Neural crest cell (in vitro differentiated cells): ENCODE data around the gene ACTR5. TPM values are rescaled to one million over a fixed set of nuclear protein-coding genes. Genes with fewer than 3 reads are reported as not detected.

Experiments
- DNase-seq: peaks from one replicate; pipeline ENCODE4 v3.0.0; 2021; ENCODE audit warnings: low read depth, mixed read lengths, low spot score
- H3K27ac Mint-ChIP-seq: one replicate; pipeline ENCODE4 v1.8.0; 2021; ENCODE audit warnings: mild to moderate bottlenecking, mixed read lengths; ENCODE audit not compliant: unreplicated experiment
- H3K27me3 Mint-ChIP-seq: 2 replicates; pipeline ENCODE4 v1.8.0; 2021; ENCODE audit warnings: low read depth, mild to moderate bottlenecking, mixed read lengths
- H3K36me3 Mint-ChIP-seq: 2 replicates; pipeline ENCODE4 v1.8.0; 2021; ENCODE audit warnings: low read depth, mild to moderate bottlenecking, mixed read lengths
- H3K4me1 Mint-ChIP-seq: 2 replicates; pipeline ENCODE4 v1.8.0; 2021; ENCODE audit warnings: mixed read lengths
- H3K4me3 Mint-ChIP-seq: one replicate; pipeline ENCODE4 v1.8.0; 2021; ENCODE audit warnings: mild to moderate bottlenecking, mixed read lengths
- H3K9me3 Mint-ChIP-seq: 2 replicates; pipeline ENCODE4 v1.8.0; 2021; ENCODE audit warnings: mixed read lengths
- total RNA-seq: library from RNA; stranded (reverse); gene quantifications from 2 replicates; pipeline ENCODE4 v1.2.1, GENCODE V29; 2021
- TF ChIP-seq, protein P1 (sequence below): fragments of 200-600 bp; sonication (generic); conservative IDR thresholded peaks from 2 replicates; pipeline ENCODE4 v1.5.0; 2021; ENCODE audit warnings: antibody characterized with exemption, mild to moderate bottlenecking

The ACTR5 gene
- total RNA-seq, 1 donor from 2014 or later, result 14.9 TPM

DNA sequence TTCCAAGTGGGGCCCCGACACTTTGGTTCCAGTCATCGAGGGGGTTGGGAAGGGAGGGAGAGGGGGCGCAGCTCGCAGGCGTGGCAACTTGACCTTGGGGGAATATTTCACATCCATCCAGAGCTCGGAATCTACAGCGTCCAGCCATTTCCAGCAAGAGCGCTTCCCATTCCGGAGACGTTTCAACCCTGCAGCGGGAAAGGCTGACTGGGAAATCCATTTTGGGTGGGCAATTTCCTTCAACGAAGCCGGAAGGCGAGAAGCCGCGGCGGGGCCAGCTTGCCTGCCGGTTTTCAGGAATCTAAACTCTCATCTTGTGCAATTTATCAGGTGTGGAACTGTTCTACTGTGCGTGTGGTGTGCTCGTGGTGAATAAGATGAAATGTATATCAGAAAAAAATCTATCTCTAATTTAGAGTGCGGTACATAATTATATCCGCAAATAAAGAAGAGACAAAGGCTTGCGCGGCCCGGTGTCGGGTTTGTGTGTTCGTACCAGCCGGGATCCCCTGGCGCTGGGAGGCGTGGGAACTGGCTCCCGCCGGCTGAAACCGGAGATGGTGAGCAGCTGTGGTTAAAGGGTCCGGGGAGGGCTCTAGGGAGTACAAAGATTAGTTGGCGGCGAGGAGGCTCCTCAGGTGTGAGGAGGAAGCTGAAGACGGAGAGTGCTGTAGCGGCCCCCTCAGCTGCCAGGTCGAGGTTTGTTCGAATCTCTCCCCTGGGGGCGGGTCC, 19.2 kb upstream of the ACTR5 start:
- no peak overlapping the region for H3K27ac Mint-ChIP-seq
- H3K36me3 Mint-ChIP-seq, result peaks cover 2% of the 10 kb centered on the region
- H3K4me3 Mint-ChIP-seq, result peak overlapping the region; percentile 47
- H3K9me3 Mint-ChIP-seq, result no peaks in the 10 kb centered on the region
- TF ChIP-seq, protein P1, sequence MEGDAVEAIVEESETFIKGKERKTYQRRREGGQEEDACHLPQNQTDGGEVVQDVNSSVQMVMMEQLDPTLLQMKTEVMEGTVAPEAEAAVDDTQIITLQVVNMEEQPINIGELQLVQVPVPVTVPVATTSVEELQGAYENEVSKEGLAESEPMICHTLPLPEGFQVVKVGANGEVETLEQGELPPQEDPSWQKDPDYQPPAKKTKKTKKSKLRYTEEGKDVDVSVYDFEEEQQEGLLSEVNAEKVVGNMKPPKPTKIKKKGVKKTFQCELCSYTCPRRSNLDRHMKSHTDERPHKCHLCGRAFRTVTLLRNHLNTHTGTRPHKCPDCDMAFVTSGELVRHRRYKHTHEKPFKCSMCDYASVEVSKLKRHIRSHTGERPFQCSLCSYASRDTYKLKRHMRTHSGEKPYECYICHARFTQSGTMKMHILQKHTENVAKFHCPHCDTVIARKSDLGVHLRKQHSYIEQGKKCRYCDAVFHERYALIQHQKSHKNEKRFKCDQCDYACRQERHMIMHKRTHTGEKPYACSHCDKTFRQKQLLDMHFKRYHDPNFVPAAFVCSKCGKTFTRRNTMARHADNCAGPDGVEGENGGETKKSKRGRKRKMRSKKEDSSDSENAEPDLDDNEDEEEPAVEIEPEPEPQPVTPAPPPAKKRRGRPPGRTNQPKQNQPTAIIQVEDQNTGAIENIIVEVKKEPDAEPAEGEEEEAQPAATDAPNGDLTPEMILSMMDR, result no peak
- peaks cover 44% of the 10 kb centered on the region for H3K4me1 Mint-ChIP-seq
- H3K27me3 Mint-ChIP-seq, result peaks cover 100% of the 10 kb centered on the region
- no peak for DNase-seq

DNA sequence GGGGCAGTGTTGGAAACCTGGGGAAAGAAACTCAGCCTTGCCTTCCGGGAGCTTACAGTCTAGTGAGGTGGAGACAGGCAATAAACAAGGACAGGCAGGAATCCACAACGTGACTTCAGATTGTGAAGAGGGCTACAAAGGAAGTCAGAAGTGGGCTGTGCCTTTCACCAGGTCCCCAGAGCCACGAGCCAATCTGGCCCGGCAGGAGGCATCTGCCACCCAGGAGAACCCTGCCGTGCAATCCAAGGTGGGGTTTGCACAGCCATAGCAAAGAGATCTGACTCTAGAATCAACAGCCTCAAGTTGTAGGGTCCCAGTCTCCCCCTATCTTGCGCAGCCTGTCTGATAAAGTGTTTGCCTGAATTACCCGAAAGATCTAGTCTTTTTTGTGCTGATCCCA, 18.5 kb upstream of the ACTR5 start:
- no peak for DNase-seq
- TF ChIP-seq, protein P1, result no peak
- H3K36me3 Mint-ChIP-seq, result peaks cover 2% of the 10 kb centered on the region
- no peak overlapping the region for H3K4me3 Mint-ChIP-seq
- H3K27ac Mint-ChIP-seq, result no peak overlapping the region
- no peaks in the 10 kb centered on the region for H3K9me3 Mint-ChIP-seq
- peaks cover 44% of the 10 kb centered on the region for H3K4me1 Mint-ChIP-seq
- peaks cover 100% of the 10 kb centered on the region for H3K27me3 Mint-ChIP-seq

DNA sequence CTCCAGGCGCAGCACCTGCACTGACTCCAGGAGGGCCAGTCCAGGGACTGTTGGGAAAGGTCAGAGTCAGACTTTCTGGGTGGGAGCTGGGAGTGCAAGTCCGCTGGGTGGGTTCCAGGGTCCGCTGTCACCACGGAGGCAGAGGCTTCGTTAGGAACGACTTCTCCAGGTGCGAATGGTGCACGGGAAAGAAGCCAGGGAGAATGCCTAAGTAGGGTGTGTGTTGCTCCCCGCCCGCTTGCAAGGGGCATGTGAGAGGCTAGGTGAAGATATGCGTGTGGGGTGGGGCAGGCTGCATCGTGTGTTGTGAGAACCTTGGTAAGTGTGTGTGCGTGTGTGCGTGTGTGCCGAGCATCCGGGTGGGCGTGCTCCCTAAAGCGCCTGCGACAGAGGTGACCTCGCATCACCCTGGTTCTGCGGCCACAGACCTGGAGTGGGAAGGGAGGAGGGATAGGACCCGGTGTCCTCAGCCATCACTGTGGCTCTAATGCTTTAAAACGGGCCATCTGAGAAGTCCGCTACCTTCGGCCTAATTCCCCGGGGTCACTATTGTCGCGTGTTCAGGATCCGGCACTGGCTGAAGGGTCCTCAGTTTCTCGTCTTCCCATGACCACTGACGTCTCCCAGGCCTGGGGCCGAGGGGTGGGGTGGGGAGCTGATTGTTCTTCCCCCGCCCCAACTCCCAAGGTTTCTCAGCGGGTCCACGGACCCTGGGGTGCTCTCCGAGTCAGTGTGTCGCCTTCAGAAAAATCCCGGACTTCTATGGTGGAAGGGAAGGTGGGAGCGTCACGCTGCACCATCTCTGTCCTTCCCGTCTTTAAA, 17.9 kb upstream of the ACTR5 start:
- Mint-ChIP-seq H3K9me3 (no peaks in the 10 kb centered on the region), H3K36me3 (peaks cover 2% of the 10 kb centered on the region), H3K4me3 (peak overlapping the region; percentile 42), H3K4me1 (peaks cover 41% of the 10 kb centered on the region), H3K27ac (no peak overlapping the region), H3K27me3 (peaks cover 100% of the 10 kb centered on the region)
- TF ChIP-seq, protein P1, result no peak
- DNase-seq, result no peak

DNA sequence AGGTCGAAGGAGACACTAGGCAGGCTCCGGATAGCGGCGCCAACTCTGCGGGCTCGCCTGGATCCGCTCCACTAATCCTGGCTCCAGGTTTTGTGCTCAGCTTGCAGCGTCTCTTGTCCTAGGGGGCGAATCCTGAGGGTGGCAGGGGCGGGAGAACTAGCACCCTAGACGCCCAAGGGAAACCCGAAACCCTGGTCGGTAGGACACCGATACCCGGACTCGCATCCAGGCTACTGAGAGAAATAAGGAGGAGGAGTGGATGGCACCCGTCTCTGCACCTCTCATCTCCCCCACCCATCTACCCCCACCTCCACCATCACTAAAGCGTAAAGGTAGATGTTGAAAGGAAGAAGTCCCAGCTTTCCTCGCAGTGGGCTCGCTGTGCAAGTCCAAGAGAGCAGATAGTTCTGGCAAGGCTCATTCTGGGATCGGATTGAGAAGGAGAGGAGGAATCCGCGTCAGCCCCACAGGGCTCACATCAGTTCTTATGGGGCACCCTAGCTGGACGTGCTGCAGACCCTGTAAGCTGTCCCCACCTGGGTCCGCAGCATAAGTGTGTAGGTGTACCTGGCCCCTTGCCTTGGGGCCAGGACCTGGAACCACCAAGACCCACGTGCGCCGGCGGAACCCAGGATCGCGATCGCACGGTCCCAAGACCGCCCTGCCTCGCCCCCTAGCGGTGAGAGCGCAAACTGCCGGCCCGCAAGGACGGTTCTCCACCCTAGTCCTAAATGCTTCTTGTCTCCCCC, 17.1 kb upstream of the ACTR5 start:
- Mint-ChIP-seq H3K27ac (no peak overlapping the region), H3K4me3 (peak overlapping the region; percentile 42), H3K36me3 (peaks cover 2% of the 10 kb centered on the region), H3K27me3 (peaks cover 100% of the 10 kb centered on the region), H3K9me3 (no peaks in the 10 kb centered on the region), H3K4me1 (peaks cover 35% of the 10 kb centered on the region)
- peak; percentile 74 for DNase-seq
- TF ChIP-seq, protein P1, result peak; percentile 96

DNA sequence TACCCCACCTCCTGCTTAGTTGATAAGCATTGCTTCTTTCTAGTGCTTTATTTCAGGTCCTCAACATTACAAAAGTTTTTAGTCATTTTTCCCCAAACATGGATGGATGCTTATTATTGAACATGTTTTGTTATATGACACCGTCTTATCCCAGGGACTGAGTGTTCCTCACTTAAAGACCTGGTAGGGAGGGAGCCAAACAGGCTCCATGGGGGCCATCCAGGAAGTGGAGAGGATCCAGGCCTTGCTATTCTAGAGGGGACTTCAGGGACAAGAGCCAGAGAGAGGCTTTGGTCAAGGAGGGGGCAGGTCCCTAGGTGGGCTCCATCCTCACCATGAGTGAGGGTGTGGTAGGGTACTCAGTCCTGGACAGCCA, 16.5 kb upstream of the ACTR5 start:
- Mint-ChIP-seq H3K36me3 (peaks cover 2% of the 10 kb centered on the region), H3K4me1 (peaks cover 32% of the 10 kb centered on the region), H3K27ac (no peak overlapping the region), H3K27me3 (peaks cover 100% of the 10 kb centered on the region), H3K9me3 (no peaks in the 10 kb centered on the region), H3K4me3 (no peak overlapping the region)
- TF ChIP-seq, protein P1, result peak; percentile 5
- no peak for DNase-seq
